HCT116 (cell line): ENCODE data around the gene DBN1. TPM values are rescaled to one million over a fixed set of nuclear protein-coding genes. Genes with fewer than 3 reads are reported as not detected.

Experiments
- ATAC-seq: fragments of 200-7000 bp; cut with Tn5 transposase; 2 replicates; pipeline ENCODE4 v1.9.1; 2020; ENCODE audit warnings: mild to moderate bottlenecking, moderate library complexity
- BruUV-seq: library from RNA; stranded (reverse); fragments of 400-500 nt; replicated peaks from 2 replicates; lab custom pipeline; 2021; lab: Mats Ljungman, UMichigan
- CTCF ChIA-PET: fragments of 300-600 bp; sonication (Branson Sonifier 250); formaldehyde crosslinking; loops from one replicate; lab custom pipeline; 2021; ENCODE audit warnings: antibody characterized with exemption; lab: Charles Lee
- POLR2A ChIA-PET: fragments of 300-600, 350-600 bp; sonication (Branson Sonifier 250); formaldehyde crosslinking; loops from one replicate; lab custom pipeline; 2021; ENCODE audit warnings: antibody characterized with exemption; lab: Charles Lee
- RAD21 ChIA-PET, 2 experiments: fragments of 300-600 bp; sonication (Branson Sonifier 250); formaldehyde crosslinking; loops; one replicate each; lab custom pipeline; 2023; ENCODE audit warnings: low total read pairs in 2 of 2; ENCODE audit not compliant: uncharacterized antibody in 2 of 2, unreplicated experiment in 2 of 2, low non-redundant PET in 1 of 2; lab: Charles Lee
- DNase-seq: peaks from one replicate; pipeline ENCODE4 v3.0.0-alpha.2; 2010; ENCODE audit warnings: low read depth, low spot score
- H2AFZ ChIP-seq: fragments of 200-600 bp; shearing (Covaris generic), sonication (generic); 2 replicates; pipeline ENCODE4 v1.6.1; 2017; ENCODE audit warnings: low read depth, mixed run types, mixed read lengths, antibody characterized with exemption, low read length; ENCODE audit not compliant: poor library complexity, severe bottlenecking
- H3K27ac ChIP-seq: 2 replicates; pipeline ENCODE4 v1.5.1; 2012; ENCODE audit warnings: low read depth, low read length
- H3K27me3 ChIP-seq: fragments of 200-600 bp; sonication (generic); 2 replicates; pipeline ENCODE4 v1.6.1; 2016; ENCODE audit warnings: mixed run types, low read length, mixed read lengths; ENCODE audit not compliant: insufficient read depth
- H3K36me3 ChIP-seq, 2 experiments: fragments of 200-500 bp in 1 of 2; fragments of 200-600 bp in 1 of 2; sonication (Bioruptor generic) in 1 of 2; sonication (generic) in 1 of 2; 2 replicates each; pipeline versions ENCODE4 v1.5.1 to v1.6.1; 2014 to 2016; ENCODE audit warnings: low read length in 2 of 2, inconsistent platforms in 1 of 2, mixed read lengths in 1 of 2, mixed run types in 1 of 2; ENCODE audit not compliant: insufficient read depth in 2 of 2, control insufficient read depth in 1 of 2
- H3K4me1 ChIP-seq, 2 experiments: fragments of 200-600 bp in 1 of 2; sonication (generic) in 1 of 2; 2 replicates each; pipeline versions ENCODE4 v1.5.1 to v1.6.1; 2012 to 2017; ENCODE audit warnings: low read length in 2 of 2, inconsistent platforms in 1 of 2, mild to moderate bottlenecking in 1 of 2, mixed read lengths in 1 of 2, mixed run types in 1 of 2, moderate library complexity in 1 of 2; ENCODE audit not compliant: insufficient read depth in 2 of 2, control insufficient read depth in 1 of 2
- H3K4me2 ChIP-seq: fragments of 200-600 bp; sonication (generic); 2 replicates; pipeline ENCODE4 v1.6.1; 2017; ENCODE audit warnings: mixed run types, low read length, mixed read lengths
- H3K4me3 ChIP-seq, 2 experiments: fragments of 200-600 bp in 1 of 2; sonication (generic) in 1 of 2; replicated peaks in 1 of 2; 2 replicates each; pipeline ENCODE4 v1.5.1; 2011 to 2016; ENCODE audit warnings: low read length in 2 of 2, control low read depth in 1 of 2, low read depth in 1 of 2, mild to moderate bottlenecking in 1 of 2, mixed read lengths in 1 of 2, mixed run types in 1 of 2
- H3K79me2 ChIP-seq: fragments of 200-600 bp; sonication (generic); 2 replicates; pipeline ENCODE4 v1.6.1; 2017; ENCODE audit warnings: mild to moderate bottlenecking, mixed run types, low read length, moderate library complexity, mixed read lengths; ENCODE audit not compliant: insufficient read depth
- H3K9ac ChIP-seq: fragments of 200-600 bp; sonication (generic); 2 replicates; pipeline ENCODE4 v1.6.1; 2016; ENCODE audit warnings: low read length, mixed read lengths
- H3K9me2 ChIP-seq: fragments of 200-600 bp; sonication (generic), shearing (Covaris generic); 2 replicates; pipeline ENCODE4 v1.6.1; 2017; ENCODE audit warnings: mixed run types, mild to moderate bottlenecking, moderate library complexity; ENCODE audit not compliant: insufficient read depth
- H3K9me3 ChIP-seq, 2 experiments: fragments of 200-500 bp in 1 of 2; fragments of 200-600 bp in 1 of 2; sonication (Bioruptor generic) in 1 of 2; sonication (generic) in 1 of 2; 2 replicates each; pipeline ENCODE4 v1.6.1; 2014 to 2017; ENCODE audit warnings: low read length in 2 of 2, mixed read lengths in 2 of 2, inconsistent platforms in 1 of 2, low read depth in 1 of 2, mild to moderate bottlenecking in 1 of 2, mixed run types in 1 of 2, moderate library complexity in 1 of 2; ENCODE audit not compliant: control insufficient read depth in 1 of 2, insufficient read depth in 1 of 2
- H4K20me1 ChIP-seq: fragments of 200-600 bp; sonication (generic), shearing (Covaris generic); 2 replicates; pipeline ENCODE4 v1.6.1; 2017; ENCODE audit warnings: mixed run types, mild to moderate bottlenecking, moderate library complexity; ENCODE audit not compliant: insufficient read depth
- CBX3 ChIP-seq: IDR thresholded peaks from 2 replicates; pipeline ENCODE4 v1.6.1; 2012; ENCODE audit warnings: low read depth
- CTCF ChIP-seq, 3 experiments: fragments of 200-600 bp in 1 of 3; sonication (generic) in 1 of 3; IDR thresholded peaks in 2 of 3; conservative IDR thresholded peaks in 1 of 3; 2 replicates each; pipeline ENCODE4 v1.5.1; 2012 to 2017; ENCODE audit warnings: low read depth in 2 of 3, low read length in 2 of 3, antibody characterized with exemption in 1 of 3, borderline replicate concordance in 1 of 3, control low read depth in 1 of 3, mild to moderate bottlenecking in 1 of 3, mixed read lengths in 1 of 3, mixed run types in 1 of 3, moderate library complexity in 1 of 3; ENCODE audit not compliant: insufficient read depth in 1 of 3
- EGR1 ChIP-seq: IDR thresholded peaks from 2 replicates; pipeline ENCODE4 v1.6.1; 2012; ENCODE audit warnings: low read depth
- FOSL1 ChIP-seq: IDR thresholded peaks from 2 replicates; pipeline ENCODE4 v1.6.1; 2012; ENCODE audit warnings: low read depth
- JUND ChIP-seq: IDR thresholded peaks from 2 replicates; pipeline ENCODE4 v1.6.1; 2012
- POLR2AphosphoS5 ChIP-seq: IDR thresholded peaks from 2 replicates; pipeline ENCODE4 v1.6.1; 2011; ENCODE audit warnings: mild to moderate bottlenecking, low read depth, low read length, moderate library complexity
- SIN3A ChIP-seq: IDR thresholded peaks from 2 replicates; pipeline ENCODE4 v1.6.1; 2012; ENCODE audit warnings: low read depth
- TCF7L2 ChIP-seq: IDR thresholded peaks from 2 replicates; pipeline ENCODE4 v1.7.0; 2011; ENCODE audit warnings: borderline replicate concordance, inconsistent platforms; ENCODE audit not compliant: insufficient read depth, insufficient read length; ENCODE audit errors: extremely low read depth
- ZFX ChIP-seq: fragments of 450-650 bp; IDR thresholded peaks from 2 replicates; pipeline ENCODE4 v1.6.1; 2017
- intact Hi-C: fragments of 100-400 bp; cut with micrococcal nuclease; formaldehyde crosslinking; loops from 2 replicates; pipeline ENCODE4 v1.10.0; 2022
- total RNA-seq: library from RNA; stranded (reverse); gene quantifications from one replicate; pipeline ENCODE4 v1.2.1, GENCODE V29; 2021; ENCODE audit not compliant: unreplicated experiment

Gene DBN1
- total RNA-seq, 1 experiment from 2014 or later: 144 TPM

GRCh38 chr5:177412603-177413233, 60.7 kb downstream of the DBN1 start:
- Histone ChIP-seq H3K9ac (no peak overlapping the region), H4K20me1 (no peaks in the 10 kb centered on the region), H3K4me2 (no peak overlapping the region), H3K79me2 (no peaks in the 10 kb centered on the region), H3K36me3 (no peaks in the 10 kb centered on the region), H3K4me3 (no peak overlapping the region), H3K9me2 (no peaks in the 10 kb centered on the region), H3K27ac (no peak overlapping the region), H3K27me3 (no peaks in the 10 kb centered on the region), H3K4me1 (peaks cover 0 to 5% of the 10 kb centered on the region in 2 experiments; a peak in 1 of 4 replicates), H3K9me3 (no peaks in the 10 kb centered on the region), H2AFZ (no peak overlapping the region)
- ChIA-PET RAD21 (no interaction called here), CTCF (interaction anchor here (0.8 kb wide), 1 partner anchor 9 kb away, joined by 3 read pairs; no protein-coding TSS in a partner anchor), POLR2A (no interaction called here)
- TF ChIP-seq CTCF (IDR thresholded peaks at IDR 0.05 in 2 of 3, conservative IDR thresholded peaks at IDR 0.05 in 1 of 3; ENCODE audit: borderline replicate concordance in 1 of 3, insufficient read depth in 1 of 3, low read depth in 2 of 3, low read length in 2 of 3) (no peak), POLR2AphosphoS5 (no peak), ZFX (no peak), SIN3A (no peak), FOSL1 (no peak), EGR1 (no peak), JUND (no peak), TCF7L2 (no peak), CBX3 (no peak)
- no peak for ATAC-seq
- intact Hi-C loops: no loop called here
- no TSS peak for BruUV-seq
- no peak for DNase-seq
